Activated CD4-positive, alpha-beta T cell treated with anti-CD3 and anti-CD28 coated beads, Interleukin-10, Interleukin-2, amounts not matched to agents 100 ng/mL and 50 ng/mL, durations not matched to agents 16 hours and 8 hours (primary cell): ENCODE results near the gene SPRR2E.
"Not testable (repeated sequence)": the region's sequence is repeated elsewhere in the genome, so short reads cannot be mapped to it uniquely, and the experiment has no call there.

Experiments
- DNase-seq: peaks from one replicate; pipeline ENCODE4 v3.0.0-alpha.2; 2020

SPRR2E gene

GRCh38 chr1:153058826-153059784 is 35.2 kb downstream of the SPRR2E start:
- DNase-seq: no peak

GRCh38 chr1:153058154-153058553 is 36.2 kb downstream of the SPRR2E start:
- no peak for DNase-seq

- DNase-seq: no peak
Observed at GRCh38 chr1:153057375-153057774, 37.0 kb downstream of the SPRR2E start, which contains the start of gene SPRR2A. SPRR2A (minus strand) TSS chr1:153057512; CDS start chr1:153056735, 777 bp downstream.

- DNase-seq: not testable (repeated sequence)
Observed at GRCh38 chr1:153056111-153056510, 38.2 kb downstream of the SPRR2E start.

- DNase-seq: no peak
Observed at GRCh38 chr1:153049211-153049610, 45.1 kb downstream of the SPRR2E start.
